NCI-H526 (cell line): ENCODE measurements around the gene GRID2IP.
A peak's percentile ranks its signal among the peaks of the same experiment; 100 is the strongest.
"Not testable (repeated sequence)": the region's sequence is repeated elsewhere in the genome, so short reads cannot be mapped to it uniquely, and the experiment has no call there.

Experiments
- DNase-seq, 2 experiments: peaks; one replicate each; lab custom pipeline; 2025; lab: John Stamatoyannopoulos, UW

The GRID2IP gene

DNA sequence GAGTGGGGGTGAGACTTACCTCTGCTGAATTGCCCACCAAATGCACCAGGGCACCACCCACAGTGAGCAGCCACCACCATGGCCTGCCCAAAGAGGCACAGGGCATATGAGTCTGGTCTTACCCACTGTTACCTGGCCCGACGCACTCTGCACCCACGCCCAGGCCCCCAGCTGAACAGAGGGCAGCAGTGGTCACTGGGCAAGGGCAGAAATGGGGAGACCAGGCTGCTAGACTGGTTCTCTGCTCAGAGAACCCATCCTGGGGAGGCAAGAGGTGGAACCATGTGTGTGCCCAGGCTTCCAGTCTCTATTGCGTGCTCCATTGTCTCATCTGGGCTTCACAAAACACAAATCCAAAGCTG, 64.1 kb downstream of the GRID2IP start:
- DNase-seq, result no peak

DNA sequence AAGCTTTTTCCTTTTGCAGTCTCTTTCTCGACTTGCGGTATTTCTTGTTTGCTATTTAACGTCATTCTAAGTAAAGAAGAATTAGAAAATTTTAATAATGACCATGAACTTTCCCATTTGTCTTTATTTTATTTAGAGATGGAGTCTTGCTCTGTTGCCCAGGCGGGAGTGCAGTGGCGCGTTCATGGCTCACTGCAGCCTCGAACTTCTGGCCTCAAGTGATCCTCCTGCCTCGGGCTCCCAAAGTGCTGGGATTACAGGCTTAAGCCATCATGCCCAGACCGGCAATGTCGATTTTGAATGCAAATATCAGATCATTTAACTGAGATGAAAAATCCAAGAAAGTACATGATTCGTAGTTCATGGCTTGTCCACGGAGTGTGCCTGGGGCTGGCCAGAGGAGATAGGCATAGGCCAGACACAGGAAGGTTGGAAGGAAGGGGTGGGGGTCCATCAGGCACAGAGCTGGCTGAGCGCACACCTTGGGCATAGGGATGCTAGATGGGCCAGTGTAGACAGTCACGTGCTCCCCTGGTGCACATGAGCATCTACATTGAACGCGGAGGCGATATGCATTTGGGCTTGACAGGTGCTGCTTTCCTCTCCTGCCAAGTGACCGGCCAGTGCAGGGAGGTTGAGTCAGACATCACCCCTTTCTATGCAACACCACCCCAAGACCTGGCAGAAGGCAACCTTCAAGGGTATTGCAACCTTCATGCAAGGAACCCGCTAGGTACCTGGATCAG, 64.7 kb downstream of the GRID2IP start:
- no peak for DNase-seq

- DNase-seq, result no peak
Measured at GRCh38 chr7:6482743-6483119, 68.5 kb downstream of the GRID2IP start.

DNA sequence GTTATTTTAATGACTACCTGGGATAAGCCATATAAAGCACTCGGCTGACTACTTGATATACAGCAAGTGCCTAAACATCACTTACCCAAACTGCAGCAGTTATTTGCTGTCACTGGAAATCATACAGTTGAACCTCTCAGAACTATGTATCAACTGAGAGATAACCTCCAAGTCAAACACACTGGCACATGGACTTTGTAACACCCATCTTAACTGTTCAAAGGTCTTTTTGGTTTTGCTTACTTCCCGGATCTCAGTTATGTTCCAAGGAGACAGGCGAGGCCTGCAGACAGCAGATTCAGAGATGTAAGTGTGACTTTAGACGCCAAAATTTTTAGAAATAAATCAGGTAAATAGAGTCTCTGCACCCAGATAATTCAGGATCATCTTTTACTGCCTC, 69.0 kb downstream of the GRID2IP start:
- no peak for DNase-seq

DNA sequence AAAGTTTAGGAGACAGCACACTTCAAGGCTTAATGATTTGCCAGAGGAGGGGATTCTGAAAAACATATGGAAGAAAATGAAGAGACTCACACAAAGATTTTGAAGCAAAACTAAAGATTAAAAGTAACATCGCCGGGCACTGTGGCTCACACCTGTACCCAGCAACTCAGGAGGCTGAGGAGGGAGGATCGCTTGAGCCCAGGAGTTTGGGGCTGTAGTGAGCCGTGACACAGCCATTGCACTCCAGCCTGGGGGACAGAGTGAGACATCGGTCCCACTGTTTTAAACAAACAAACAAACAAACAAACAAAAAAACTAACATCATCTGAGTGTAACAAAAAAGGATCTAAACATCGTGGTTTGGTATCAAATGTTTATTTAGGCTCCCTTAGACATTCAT, 69.8 kb downstream of the GRID2IP start:
- DNase-seq, result no peak

GRCh38 chr7:6480323-6480660, 71.0 kb downstream of the GRID2IP start:
- DNase-seq, result no peak

GRCh38 chr7:6479067-6479466, 72.2 kb downstream of the GRID2IP start:
- DNase-seq, result no peak

DNA sequence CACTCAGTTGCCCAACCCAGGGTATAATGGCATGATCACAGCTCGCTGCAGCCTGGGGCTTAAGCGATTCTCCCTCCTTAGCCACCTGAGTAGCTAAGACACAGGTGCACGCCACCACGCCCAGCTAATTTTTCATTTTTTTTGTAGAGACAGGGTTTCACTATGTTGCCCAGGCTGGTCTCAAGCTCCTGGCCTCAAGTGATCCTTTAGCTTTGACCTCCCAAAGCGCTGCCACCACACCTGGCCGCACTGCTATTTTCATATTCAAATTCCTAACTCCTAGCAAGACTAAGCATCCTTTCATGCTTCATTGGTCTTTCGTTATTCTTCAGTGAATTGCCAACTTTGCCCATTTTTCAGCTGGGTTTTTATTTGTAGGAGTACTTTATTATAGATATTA, 73.1 kb downstream of the GRID2IP start:
- DNase-seq, result peak; percentile 50 to 76

DNA sequence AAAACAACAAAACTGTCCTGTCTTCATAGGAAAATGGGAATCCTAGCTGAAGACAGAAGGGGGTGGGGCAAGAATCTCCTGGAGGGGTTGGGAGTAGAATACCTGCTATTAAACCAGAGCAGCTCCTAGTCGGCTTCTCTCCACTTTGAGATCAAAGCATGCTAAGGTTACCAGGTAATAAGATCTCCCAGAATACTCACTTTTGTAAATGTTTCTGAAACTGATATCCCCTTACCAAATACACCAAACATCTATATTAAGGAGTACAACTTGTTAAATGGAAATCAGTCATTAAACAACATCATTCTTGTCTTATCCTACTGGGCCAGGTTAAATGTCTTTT, 74.0 kb downstream of the GRID2IP start:
- DNase-seq, result no peak

DNA sequence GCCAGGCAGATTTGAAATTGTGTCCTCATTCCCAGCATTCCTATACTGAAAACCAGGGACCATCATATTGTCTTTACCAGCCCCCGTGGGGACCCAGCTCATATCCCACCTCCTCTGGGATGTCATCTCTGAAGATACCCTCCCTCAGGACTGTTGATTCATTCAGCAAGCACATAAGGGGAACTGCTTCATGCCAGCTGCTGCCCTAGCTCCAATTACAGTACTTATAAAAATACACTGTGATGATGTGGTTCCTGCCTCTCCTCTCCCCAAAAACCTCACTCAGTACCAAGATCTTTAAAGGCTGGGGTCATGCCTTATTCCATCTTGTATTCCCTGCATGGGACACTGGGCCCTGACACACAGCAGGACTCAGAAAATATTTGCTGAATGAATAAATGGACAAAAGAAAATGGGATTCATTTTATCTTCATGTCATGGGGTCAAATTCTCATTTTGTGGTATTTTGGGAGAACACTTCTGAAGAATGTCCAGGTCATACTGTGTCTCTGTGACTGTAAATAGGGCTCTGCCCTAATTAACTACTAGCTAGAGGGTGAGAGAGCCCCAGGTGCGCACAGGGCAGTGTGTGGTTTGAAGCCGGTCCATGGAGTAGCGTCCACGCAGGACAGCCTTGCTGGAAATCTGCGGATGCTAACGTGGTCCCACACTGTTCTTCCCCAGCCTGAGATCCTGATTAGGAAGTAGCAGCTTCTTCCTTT, 74.5 kb downstream of the GRID2IP start:
- DNase-seq, result no peak

DNA sequence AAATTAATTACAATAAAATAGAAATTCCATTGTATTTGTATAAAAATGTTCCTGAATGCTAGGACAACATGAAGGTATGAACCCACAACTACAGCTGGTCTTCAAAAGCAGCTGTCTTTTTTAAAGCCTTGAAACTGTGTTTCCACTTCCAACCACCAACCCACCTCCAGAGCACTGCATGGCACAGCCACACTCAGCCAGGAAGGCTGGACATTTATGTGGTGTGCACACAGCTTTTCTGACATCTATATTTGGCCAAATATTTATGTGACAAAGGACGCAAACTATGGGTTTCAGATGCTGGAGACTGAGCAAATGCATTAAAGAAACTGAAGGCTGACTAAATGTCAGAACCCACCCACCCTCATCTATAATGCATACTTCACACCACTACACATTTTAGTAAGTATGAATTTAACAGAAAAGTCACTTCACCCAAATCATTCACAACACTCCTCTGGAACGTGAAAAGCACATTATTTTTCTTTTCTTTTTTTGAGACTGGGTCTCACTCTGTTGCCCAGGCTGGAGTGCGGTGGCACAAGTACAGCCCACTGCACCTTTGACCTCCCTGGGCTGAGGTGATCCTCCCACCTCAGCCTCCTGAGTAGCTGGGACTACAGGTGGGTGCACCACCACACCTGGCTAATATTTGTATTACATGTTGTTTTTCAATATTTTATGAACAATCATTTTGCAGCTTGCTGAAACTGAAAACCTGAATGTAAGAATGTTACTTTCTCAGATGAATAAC, 75.7 kb downstream of the GRID2IP start:
- DNase-seq, result no peak

DNA sequence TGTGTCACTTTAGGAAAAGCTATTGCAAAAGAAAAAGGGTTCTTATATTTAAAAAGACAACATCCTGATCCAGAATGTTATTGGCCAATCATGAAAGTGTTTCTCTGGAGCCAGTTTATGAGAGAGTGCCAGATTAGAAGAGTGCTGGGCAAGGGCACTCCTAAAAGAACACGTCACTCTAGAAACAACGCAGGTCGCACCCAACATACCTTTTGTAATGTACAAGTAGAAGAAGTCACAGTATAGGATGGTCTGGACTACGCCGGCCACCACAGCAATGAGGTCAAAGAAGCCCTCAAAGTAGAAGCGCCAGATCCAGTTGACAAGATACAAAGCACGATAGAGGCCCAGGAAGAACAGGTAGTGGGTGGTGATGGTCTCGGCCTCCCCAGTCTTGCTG, 85.4 kb downstream of the GRID2IP start:
- no peak for DNase-seq

DNA sequence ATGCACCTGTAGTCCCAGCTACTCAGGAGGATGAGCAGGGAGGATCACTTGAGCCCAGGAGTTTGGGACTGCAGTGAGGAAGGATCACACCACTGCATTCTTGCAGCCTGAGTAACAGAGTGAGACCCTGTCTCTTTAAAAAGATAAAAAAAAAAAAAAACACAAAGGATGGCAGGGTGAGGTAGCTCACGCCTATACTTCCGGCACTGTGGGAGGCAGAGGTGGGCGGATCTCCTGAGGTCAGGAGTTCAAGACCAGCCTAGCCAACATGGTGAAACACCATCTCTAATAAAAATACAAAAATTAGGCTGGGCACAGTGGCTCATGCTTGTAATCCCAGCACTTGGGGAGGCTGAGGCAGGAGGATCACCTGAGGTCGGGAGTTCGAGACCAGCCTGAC, 87.7 kb downstream of the GRID2IP start:
- not testable (repeated sequence) for DNase-seq

GRCh38 chr7:6461946-6462550, 89.2 kb downstream of the GRID2IP start:
- no peak for DNase-seq

- peak; percentile 67 to 88 for DNase-seq
Measured at GRCh38 chr7:6460990-6461584, 90.2 kb downstream of the GRID2IP start.

DNA sequence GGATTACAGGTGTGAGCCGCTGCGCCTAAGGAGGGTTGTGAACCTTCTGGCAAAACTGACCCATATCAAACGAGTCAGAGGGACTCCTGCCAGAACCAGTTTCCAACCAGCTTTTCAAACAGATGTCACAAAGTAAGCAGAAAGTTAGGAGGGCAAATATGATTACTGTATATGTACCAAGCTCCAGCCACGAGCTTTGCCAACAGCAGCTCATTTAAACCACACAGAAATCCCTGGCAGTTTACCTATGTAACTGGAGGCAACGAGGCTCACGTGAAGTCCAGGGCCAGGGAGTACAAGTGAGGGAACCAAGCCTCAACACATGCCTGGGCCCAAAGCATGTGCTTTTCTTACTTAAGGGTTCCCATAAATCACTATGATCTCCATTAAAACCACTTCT, 91.0 kb downstream of the GRID2IP start:
- no peak for DNase-seq

DNA sequence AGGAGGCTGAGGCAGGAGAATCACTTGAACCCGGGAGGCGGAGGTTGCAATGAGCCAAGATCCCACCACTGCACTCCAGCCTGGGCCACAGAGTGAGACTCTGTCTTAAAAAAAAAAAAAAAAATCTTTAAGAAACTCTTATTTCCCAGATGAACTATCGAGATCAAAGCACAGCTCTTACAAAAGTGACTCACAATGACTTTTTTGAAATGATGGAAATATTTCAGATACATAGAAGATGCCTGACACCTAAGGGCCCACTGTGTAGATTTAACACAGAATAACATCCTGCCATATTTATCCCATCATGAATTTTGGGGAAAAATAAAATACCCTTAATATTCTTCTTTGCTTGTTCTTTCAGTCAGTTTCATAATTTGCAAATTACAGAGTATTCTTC, 92.6 kb downstream of the GRID2IP start:
- DNase-seq, result not testable (repeated sequence)

DNA sequence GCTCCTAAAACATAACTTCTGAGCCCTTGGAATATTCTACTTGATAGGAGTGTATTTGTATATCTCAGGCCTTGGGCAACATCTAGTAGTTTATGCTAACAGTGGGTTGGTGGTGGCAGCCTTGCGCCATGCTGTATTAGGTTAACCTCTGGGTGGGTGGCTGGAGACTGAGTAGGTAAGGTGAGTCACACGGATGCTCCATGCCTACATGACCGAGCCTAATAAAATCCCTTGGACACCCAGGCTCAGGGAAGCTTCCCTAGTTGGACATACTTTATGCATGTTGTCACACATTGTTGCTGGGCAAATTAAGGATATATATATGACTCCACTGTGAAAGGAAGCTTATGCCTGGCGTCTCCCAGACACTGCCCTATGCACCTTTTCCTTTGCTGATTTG, 97.5 kb downstream of the GRID2IP start:
- no peak for DNase-seq

DNA sequence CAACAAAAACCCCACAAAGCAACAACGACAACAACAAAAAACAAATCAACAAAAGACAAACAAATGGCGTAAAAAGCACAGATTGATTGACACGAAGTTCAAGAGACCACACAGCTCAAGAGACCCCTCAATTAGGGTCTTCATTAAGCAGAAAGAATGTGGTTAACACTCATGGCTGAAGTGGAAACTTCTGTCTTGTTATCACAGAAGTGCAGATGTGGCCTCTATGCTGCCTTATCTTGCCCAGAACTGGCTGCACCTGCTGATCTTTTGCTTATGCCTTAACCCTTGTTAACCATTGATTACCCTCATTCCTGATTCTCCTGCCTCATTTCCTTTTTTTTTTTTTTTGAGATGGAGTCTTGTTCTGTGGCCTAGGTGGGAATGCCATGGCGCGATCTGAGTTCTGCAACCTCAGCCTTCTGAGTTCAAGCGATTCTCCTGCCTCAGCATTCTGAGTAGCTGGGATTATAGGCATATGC, 100.0 kb downstream of the GRID2IP start:
- DNase-seq, result no peak

DNA sequence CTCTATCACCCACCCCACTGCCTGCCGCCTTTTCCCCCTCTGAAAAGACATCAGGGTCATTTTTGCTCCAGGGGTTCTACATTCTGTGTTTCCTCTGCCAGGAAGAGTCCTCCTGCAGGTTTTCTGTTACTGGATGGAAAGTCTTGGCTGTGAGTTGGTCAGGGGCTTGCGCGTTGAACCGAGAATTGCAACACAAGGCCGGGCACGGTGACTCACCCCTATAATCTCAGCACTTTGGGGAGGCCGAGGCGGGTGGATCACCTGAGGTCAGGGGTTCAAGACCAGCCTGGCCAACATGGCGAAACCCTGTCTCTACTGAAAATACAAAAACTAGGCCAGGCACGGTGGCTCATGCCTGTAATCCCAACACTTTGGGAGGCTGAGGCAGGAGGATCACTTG, 100.7 kb downstream of the GRID2IP start:
- DNase-seq, result not testable (repeated sequence)

- not testable (repeated sequence) for DNase-seq
Measured at GRCh38 chr7:6449884-6450283, 101.4 kb downstream of the GRID2IP start.

- no peak for DNase-seq
Measured at GRCh38 chr7:6448943-6449543, 102.2 kb downstream of the GRID2IP start.
